Measurements from ENCODE around the gene KIR2DL4.
"Not testable (repeated sequence)": the region's sequence is repeated elsewhere in the genome, so short reads cannot be mapped to it uniquely, and the experiment has no call there.

The KIR2DL4 gene

DNA sequence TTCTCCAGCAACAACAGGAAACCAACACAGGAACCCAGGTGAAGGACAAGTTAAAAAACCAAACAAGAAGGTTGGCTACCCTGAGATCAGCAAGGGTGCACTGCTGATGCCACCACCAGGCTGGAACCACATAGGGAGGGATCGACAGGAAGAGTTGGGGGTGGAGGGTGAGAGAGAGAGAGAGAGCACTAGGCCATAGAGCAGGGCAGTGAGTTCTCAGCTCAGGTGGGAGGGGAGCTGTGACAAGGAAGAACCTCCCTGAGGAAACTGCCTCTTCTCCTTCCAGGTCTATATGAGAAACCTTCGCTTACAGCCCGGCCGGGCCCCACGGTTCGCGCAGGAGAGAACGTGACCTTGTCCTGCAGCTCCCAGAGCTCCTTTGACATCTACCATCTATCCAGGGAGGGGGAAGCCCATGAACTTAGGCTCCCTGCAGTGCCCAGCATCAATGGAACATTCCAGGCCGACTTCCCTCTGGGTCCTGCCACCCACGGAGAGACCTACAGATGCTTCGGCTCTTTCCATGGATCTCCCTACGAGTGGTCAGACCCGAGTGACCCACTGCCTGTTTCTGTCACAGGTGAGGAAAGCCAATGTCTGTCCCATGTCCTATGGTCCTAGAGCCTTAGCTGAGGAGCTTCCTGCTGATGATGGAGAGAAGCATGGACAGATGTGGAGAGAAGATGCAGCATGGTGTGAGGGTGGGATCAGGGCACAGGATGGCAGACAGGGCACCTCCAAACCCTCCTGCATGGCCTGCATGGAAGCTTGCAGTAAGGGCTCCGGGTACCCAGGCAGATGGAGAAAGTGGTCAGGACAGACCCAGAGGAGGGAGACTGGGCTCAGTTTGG, 2.5 kb downstream of the KIR2DL4 start:
- no peak for DNase-seq

DNA sequence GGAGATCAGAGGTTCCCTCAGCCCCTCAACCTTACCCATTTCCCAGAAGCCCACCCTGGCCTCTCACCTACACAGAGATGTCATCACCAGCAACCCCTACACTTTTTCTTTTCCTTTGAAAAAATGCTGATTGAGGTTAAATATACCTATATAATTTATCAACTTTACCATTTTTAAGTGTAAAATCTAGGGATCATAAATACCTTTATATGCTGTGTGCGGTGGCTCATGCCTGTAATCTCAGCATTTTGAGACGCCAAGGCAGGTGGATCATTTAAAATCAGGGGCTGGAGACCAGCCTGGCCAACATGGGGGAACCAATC, 3.1 kb downstream of the KIR2DL4 start:
- DNase-seq = no peak

DNA sequence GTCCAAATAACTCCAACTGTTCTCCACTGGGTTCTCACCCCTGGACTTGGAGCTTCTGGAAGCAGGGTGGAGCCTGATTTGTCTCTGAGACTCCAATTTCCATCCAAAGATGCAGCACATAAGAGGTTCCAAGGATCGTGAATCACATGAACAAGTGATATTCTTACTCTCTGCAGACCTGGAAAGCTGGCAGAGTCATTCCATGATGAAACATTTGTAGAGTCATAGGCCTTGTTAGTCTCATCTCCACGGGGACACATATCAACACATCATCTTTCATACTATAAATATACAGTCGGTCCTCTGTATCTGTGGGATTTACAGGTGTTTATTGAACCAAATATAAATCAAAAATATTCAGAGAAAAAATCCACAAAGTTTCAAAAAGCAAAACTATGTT, 11.2 kb downstream of the KIR2DL4 start:
- DNase-seq = not testable (repeated sequence)

DNA sequence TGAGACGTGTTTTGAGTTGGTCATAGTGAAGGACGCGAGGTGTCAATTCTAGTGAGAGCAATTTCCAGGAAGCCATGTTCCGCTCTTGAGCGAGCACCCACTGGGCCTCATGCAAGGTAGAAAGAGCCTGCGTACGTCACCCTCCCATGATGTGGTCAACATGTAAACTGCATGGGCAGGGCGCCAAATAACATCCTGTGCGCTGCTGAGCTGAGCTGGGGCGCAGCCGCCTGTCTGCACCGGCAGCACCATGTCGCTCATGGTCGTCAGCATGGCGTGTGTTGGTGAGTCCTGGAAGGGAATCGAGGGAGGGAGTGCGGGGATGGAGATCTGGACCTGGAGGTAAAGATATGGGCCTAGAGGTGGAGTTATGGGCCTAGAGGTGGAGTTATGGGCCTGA, 12.8 kb downstream of the KIR2DL4 start, which contains the start of gene KIR3DL1:
TSS of gene KIR3DL1 (plus strand) at position 218 of the 400 bp plus-strand sequence.
- DNase-seq = not testable (repeated sequence)

DNA sequence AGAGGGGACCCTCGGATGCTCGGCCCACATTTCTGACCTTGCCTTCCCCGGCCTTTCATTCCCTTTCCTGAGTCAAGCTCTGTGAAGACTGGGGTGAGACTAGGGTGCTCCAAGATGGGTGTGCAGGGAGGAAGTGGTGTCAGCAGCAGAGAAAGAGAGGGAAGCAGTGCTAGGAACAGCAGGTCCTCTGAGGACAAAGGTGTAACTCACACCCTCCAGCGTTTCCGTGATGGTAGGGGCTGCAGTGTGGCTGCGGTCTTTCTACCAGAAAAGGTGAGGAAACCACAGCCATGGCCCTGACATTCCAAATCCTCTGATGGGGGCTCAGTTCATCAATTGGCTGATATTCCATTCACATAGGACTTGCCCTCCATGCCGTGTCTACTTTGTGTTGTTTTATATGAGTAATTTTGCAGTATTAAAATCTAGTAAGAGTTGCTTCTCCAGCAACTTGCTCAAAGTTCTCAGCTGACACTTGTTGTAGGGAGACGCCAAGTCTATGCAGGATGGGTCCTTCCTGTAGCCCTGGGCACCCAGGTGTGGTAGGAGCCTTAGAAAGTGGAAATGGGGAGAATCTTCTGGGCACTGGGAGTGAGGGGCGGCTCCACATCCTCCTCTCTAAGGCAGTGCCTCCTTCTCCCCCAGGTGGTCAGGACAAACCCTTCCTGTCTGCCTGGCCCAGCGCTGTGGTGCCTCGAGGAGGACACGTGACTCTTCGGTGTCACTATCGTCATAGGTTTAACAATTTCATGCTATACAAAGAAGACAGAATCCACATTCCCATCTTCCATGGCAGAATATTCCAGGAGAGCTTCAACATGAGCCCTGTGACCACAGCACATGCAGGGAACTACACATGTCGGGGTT, 14.5 kb downstream of the KIR2DL4 start:
- DNase-seq = no peak

DNA sequence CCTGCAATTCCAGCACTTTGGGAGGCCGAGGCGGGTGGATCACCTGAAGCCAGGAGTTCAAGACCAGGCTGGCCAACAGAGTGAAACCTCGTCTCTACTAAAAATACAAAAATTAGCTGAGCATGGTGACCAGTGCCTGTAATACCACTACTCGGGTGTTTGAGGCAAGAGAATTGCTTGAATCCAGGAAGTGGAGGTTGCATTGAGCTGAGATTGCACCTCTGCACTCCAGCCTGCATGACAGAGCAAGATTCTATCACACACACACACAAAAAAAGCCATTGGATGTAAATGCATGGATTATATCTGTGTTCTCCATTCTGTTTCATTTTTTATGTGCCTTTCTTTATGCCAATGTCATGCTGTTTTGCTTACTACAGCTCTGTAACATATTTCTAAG, 21.0 kb downstream of the KIR2DL4 start:
- not testable (repeated sequence) for DNase-seq

DNA sequence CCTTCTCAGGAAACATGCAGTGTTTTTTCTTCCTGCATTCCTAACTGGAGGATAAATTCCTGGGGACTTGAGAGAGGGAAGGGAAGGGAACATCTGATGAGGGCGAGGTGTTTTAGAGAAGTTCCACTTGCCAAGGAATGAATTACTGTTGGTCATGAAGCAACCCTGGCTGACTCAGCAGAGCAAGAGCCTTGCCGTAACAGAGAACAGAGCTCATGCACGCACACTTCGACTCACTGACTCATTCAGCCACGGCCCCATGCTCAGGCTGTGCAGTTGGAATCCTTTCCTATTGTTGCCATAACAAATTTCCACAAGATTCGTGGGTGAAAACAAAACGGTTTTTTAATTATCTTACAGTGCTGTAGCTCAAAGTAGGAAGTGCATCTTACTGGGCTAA, 21.9 kb downstream of the KIR2DL4 start:
- DNase-seq = not testable (repeated sequence)

DNA sequence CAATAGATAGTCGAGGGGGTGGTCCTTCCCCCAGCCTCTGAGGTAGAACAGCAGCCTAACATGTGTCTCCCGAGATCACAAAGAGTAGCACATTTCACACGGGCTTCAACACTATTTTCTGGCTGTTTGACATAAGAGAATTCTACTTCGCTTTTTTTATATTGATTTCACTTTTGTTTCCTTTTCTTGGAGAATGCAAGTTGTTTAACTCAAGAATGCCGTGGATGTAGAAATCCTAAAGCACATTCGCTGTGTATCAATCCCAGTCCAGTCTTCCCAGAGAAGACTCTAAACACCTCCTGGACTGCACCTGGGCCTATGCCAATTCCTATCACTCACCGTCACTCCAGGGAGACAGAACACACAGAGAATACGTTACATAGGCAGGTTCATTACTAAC, 24.7 kb downstream of the KIR2DL4 start:
- not testable (repeated sequence) for DNase-seq

DNA sequence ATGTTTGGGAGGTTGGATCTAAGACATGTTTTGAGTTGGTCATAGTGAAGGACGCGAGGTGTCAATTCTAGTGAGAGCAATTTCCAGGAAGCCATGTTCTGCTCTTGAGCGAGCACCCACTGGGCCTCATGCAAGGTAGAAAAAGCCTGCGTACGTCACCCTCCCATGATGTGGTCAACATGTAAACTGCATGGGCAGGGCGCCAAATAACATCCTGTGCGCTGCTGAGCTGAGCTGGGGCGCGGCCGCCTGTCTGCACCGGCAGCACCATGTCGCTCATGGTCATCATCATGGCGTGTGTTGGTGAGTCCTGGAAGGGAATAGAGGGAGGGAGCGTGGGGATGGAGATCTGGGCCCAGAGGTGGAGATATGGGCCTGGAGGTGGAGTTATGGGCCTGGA, 29.1 kb downstream of the KIR2DL4 start, which contains the start of gene KIR2DS4:
TSS of gene KIR2DS4 (plus strand) at position 181 of the 400 bp plus-strand sequence.
- not testable (repeated sequence) for DNase-seq

DNA sequence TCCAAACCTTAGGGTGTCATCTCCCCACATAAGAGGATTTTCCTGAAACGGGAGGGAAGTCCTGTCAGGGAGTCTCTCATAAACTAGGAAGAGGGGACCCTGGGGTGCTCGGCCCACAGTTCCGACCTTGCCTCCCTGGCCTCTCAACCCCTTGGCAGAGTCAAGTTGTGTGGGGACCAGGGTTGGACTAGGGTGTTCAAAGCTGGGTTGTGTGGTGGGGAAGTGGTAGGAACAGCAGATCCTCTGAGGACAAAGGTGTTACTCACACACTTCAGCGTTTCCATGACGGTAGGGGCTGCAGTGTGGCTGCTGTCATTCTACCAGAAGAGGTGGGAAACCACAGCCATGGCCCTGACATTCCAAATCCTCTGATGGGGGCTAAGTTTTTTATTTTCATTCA, 31.7 kb downstream of the KIR2DL4 start:
- DNase-seq = not testable (repeated sequence)

DNA sequence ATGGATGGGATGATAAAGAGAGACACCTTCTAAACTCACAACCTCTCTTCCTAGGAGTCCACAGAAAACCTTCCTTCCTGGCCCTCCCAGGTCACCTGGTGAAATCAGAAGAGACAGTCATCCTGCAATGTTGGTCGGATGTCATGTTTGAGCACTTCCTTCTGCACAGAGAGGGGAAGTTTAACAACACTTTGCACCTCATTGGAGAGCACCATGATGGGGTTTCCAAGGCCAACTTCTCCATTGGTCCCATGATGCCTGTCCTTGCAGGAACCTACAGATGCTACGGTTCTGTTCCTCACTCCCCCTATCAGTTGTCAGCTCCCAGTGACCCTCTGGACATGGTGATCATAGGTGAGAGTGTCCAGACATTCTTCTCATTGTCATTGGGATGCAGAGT, 34.1 kb downstream of the KIR2DL4 start:
- DNase-seq = not testable (repeated sequence)

DNA sequence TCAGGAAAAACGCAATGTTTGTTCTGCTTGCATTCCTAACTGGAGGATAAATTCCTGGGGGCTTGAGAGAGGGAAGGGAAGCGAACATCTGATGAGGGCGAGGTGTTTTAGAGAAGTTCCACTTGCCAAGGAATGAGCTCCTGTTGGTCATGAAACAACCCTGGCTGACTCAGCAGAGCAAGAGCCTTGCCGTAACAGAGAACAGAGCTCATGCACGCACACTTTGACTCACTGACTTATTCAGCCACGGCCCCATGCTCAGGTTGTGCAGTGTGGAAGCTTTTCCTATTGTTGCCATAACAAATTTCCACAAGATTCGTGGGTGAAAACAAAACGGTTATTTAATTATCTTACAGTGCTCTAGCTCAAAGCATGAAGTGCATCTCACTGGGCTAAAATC, 39.8 kb downstream of the KIR2DL4 start:
- DNase-seq = not testable (repeated sequence)

DNA sequence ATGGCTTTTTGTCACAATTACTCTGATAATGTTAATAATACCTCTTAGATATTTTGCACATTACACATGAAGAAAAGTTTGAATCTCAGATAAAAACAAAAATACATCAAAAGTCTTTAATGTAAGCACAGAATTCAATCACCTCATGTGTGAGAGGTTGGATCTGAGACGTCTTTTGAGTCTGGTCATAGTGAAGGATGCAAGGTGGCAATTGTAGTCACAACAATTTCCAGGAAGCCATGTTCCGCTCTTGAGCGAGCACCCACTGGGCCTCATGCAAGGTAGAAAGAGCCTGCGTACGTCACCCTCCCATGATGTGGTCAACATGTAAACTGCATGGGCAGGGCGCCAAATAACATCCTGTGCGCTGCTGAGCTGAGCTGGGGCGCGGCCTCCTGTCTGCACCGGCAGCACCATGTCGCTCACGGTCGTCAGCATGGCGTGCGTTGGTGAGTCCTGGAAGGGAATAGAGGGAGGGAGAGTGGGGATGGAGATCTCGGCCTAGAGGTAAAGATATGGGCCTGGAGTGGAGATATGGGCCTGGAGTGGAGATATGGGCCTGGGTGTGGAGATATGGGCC, 46.7 kb downstream of the KIR2DL4 start, which contains the start of gene KIR3DL2:
TSS of gene KIR3DL2 (plus strand) at position 383 of the 580 bp plus-strand sequence. CDS start at position 416, 33 bp downstream.
- DNase-seq = not testable (repeated sequence)

DNA sequence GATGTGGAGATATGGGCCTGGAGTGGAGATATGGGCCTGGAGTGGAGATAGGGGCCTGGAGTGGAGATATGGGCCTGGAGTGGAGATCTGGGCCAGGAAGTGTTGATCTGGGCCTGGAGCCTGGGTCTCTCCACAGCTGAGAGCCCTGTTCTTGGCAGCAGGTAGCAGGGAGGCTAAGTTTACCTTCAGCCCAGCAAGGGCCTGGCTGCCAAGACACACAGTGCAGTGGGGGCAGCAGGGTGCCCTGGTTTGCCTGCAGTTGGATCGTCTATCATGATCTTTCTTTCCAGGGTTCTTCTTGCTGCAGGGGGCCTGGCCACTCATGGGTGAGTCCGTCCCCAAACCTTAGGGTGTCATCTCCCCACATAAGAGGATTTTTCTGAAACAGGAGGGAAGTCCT, 47.5 kb downstream of the KIR2DL4 start:
- no peak for DNase-seq

DNA sequence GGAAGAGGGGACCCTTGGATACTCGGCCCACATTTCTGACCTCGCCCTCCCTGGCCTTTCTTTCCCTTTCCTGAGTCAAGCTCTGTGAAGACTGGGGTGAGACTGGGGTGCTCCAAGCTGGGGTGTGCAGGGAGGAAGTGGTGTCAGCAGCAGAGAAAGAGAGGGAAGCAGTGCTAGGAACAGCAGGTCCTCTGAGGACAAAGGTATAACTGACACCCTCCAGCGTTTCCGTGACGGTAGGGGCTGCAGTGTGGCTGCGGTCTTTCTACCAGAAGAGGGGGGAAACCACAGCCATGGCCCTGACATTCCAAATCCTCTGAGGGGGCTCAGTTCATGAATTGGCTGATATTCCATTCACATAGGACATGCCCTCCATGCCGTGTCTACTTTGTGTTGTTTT, 47.9 kb downstream of the KIR2DL4 start:
- no peak for DNase-seq

DNA sequence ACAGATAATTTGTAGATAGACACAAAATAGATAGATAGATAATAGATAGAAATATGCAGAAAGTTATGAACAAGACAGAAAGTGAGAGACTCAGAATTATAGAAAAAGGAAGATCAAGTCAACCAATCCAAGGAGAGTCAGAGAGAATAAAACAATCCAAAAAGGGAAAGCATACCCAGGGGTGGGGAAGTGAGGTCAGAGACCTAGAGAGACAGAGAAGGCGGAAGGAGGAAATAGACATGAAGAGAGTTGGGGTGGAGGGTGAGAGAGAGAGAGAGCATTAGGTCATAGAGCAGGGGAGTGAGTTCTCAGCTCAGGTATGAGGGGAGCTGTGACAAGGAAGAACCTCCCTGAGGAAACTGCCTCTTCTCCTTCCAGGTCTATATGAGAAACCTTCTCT, 51.8 kb downstream of the KIR2DL4 start:
- not testable (repeated sequence) for DNase-seq

DNA sequence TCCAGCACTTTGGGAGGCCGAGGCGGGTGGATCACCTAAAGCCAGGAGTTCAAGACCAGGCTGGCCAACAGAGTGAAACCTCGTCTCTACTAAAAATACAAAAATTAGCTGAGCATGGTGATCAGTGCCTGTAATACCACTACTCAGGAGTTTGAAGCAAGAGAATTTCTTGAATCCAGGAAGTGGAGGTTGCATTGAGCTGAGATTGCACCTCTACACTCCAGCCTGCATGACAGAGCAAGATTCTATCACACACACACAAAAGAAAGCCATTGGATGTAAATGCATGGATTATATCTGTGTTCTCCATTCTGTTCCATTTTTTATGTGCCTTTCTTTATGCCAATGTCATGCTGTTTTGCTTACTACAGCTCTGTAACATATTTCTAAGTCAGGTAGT, 55.1 kb downstream of the KIR2DL4 start:
- not testable (repeated sequence) for DNase-seq

DNA sequence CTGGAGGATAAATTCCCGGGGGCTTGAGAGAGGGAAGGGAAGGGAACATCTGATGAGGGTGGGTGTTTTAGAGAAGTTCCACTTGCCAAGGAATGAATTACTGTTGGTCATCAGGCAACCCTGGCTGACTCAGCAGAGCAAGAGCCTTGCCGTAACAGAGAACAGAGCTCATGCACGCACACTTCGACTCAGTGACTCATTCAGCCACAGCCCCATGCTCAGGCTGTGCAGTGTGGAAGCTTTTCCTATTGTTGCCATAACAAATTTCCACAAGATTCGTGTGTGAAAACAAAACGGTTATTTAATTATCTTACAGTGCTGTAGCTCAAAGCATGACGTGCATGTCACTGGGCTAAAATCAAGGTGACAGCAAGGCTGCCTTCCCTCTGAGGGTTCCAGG, 56.0 kb downstream of the KIR2DL4 start:
- not testable (repeated sequence) for DNase-seq

DNA sequence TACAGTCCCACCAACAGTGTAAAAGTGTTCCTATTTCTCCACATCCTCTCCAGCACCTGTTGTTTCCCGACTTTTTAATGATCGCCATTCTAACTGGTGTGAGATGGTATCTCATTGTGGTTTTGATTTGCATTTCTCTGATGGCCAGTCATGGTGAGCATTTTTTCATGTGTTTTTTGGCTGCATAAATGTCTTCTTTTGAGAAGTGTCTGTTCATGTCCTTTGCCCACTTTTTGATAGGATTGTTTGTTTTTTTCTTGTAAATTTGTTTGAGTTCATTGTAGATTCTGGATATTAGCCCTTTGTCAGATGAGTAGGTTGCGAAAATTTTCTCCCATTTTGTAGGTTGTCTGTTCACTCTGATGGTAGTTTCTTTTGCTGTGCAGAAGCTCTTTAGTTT, 60.0 kb downstream of the KIR2DL4 start:
- not testable (repeated sequence) for DNase-seq
